SU-DHL-6 (cell line): Measurements from ENCODE around the gene LDLRAD3.

Experiments used
- EZH2phosphoT487 ChIP-seq: fragments of 200-600 bp; sonication (generic), shearing (Covaris generic); conservative IDR thresholded peaks from 2 replicates; pipeline ENCODE4 v1.6.1; 2018; ENCODE audit warnings: mild to moderate bottlenecking, antibody characterized with exemption, low read length, moderate library complexity, mixed read lengths
- TF ChIP-seq, protein P1 (sequence below): fragments of 200-600 bp; sonication (generic); IDR thresholded peaks from one replicate; pipeline ENCODE4 v1.5.1; 2017; ENCODE audit warnings: antibody characterized with exemption, mild to moderate bottlenecking, low read length, moderate library complexity; ENCODE audit not compliant: insufficient read depth, poor library complexity, severe bottlenecking

GRCh38 chr11:36135076-36135475 is 191.2 kb downstream of the LDLRAD3 start:
- TF ChIP-seq, protein P1, sequence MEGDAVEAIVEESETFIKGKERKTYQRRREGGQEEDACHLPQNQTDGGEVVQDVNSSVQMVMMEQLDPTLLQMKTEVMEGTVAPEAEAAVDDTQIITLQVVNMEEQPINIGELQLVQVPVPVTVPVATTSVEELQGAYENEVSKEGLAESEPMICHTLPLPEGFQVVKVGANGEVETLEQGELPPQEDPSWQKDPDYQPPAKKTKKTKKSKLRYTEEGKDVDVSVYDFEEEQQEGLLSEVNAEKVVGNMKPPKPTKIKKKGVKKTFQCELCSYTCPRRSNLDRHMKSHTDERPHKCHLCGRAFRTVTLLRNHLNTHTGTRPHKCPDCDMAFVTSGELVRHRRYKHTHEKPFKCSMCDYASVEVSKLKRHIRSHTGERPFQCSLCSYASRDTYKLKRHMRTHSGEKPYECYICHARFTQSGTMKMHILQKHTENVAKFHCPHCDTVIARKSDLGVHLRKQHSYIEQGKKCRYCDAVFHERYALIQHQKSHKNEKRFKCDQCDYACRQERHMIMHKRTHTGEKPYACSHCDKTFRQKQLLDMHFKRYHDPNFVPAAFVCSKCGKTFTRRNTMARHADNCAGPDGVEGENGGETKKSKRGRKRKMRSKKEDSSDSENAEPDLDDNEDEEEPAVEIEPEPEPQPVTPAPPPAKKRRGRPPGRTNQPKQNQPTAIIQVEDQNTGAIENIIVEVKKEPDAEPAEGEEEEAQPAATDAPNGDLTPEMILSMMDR = no peak
- no peak for TF ChIP-seq EZH2phosphoT487
